ENCODE results near the gene AURKAIP1.
"Not testable (repeated sequence)": the region's sequence is repeated elsewhere in the genome, so short reads cannot be mapped to it uniquely, and the experiment has no call there.

The AURKAIP1 gene

DNA sequence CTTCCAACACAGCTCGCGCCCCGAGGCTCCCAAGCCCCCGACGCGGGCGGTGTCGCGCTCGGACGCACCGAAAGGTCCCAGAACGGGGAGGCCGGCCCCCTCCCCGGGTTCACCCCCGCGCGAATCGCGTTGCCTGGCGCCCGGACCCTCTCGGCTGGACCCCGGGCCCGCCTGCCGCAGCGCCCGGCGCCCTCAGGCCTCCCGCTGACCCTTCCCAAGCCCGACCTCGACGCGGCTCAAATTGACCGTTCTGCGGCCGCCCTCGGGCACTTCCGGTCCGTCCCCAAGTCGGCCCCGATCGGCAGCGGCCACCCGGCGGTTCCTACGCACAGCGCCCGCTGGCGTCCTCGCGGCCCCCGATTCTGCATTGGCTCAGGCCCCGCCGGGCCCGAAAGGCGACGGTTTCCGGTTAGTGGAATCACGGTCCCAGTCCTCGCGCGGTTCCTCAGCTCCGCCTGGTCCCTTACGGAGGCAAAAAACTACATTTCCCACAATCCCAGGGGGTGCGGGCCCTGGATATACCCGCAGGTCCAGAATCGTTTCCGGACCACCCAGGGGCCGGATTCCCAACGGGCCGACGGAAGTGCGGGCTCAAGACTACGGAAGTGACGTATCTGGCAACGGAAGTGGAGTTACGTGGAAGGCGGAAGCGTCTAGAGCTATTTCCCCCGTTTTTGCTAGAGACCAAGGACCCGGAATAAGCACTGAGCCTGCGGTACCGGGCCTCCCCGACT is at the start of gene AURKAIP1:
TSS of gene AURKAIP1 (minus strand) at position 279 of the 734 bp plus-strand sequence. CDS start 451 bp downstream, outside the sequence.
- DNase-seq, result peak; percentile 97

DNA sequence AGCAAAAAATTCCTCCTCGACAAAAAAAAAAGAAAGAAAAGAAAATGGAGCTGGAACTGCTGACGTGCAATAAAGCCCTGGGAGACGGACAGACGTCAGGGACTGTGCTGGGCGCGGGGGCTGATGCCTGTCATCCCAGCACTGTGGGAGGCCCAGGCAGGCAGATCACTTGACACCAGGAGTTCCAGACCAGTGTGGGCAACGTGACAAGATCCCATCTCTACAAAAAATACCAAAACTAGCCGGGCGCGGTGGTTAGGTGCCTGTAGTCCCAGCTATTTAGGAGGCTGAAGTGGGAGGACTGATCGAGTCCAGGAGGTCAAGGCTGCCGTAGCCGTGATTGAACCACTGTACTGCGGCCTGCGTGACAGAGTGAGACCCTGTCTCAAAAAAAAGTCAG is 49.7 kb upstream of the AURKAIP1 start:
- DNase-seq, result no peak

DNA sequence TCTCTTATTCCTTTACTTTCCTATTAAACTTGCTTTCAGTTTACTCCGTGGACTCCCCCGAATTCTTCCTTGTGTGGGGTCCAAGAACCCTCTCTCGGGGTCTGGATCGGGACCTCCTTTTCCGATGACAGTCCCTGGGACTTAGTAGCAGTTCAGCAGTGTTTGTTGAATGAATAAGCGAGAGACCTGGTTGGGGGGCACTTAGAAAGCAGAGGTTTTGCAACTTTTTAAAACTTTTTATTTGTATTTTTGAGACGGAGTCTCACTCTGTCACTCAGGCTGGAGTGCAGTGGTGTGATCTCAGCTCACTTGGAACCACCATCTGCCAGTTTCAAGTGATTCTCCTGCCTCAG is 48.2 kb upstream of the AURKAIP1 start:
- DNase-seq, result no peak

DNA sequence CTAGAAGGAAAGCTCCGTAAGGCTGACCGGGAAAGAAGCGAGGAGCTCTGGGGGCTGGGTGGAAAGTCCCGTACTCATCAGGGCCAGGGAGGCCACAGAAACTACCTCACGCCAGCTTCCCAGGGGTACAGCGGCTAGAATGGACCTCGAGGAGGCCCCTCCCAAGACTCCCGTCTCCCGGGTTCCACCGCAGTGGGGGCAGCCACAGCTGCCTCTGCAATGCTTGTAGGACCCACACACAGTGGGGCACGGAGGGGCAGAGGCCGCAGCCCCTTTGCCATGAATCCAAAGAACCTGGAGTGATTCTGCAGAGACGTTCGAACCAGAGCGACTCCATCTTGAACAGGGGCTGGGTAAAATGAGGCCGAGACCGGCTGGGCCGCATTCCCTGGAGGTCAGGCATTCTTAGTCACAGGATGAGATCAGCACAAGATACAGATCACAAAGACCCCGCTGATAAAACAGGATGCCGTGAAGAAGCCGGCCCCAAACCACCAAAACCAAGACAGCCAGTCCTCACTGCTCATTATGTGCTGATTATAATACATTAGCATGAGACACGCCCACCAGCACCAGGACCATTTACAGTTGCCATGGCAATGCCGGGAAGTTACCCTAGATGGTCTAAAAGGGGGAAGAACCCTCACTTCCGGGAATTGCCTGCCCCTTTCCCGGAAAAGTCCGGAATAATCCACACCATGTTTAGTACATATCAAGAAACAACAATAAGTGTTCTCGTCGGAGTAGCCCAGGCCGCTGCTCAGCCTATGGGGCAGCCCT is 47.6 kb upstream of the AURKAIP1 start:
- no peak for DNase-seq

DNA sequence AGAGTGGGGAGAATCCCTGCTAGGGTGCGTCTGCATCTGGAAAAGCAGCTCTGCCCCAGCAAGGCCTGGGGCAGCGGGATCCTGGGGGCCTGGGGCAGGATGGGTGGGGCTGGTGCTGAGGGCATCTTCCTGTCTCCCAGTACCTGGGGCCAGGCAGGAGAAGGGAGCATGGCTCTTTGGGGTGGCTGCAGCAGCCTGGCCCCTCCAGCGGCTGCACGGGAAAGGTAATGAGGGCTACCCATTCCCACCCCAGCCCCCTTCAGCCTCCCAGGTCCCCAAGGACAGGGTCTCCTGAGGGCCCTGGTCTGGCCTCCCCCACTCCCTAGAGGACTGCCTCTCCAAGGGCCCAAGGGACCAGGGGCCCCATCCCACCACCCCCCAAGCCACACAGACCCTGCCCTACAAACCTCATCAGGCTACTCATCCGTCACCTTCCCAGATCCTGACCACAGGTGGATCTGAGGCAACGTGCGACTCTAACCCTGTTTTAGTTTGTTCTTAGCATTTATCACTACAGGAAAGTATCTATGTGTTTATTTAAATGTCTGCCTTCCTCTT is 47.0 kb upstream of the AURKAIP1 start:
- DNase-seq, result no peak

DNA sequence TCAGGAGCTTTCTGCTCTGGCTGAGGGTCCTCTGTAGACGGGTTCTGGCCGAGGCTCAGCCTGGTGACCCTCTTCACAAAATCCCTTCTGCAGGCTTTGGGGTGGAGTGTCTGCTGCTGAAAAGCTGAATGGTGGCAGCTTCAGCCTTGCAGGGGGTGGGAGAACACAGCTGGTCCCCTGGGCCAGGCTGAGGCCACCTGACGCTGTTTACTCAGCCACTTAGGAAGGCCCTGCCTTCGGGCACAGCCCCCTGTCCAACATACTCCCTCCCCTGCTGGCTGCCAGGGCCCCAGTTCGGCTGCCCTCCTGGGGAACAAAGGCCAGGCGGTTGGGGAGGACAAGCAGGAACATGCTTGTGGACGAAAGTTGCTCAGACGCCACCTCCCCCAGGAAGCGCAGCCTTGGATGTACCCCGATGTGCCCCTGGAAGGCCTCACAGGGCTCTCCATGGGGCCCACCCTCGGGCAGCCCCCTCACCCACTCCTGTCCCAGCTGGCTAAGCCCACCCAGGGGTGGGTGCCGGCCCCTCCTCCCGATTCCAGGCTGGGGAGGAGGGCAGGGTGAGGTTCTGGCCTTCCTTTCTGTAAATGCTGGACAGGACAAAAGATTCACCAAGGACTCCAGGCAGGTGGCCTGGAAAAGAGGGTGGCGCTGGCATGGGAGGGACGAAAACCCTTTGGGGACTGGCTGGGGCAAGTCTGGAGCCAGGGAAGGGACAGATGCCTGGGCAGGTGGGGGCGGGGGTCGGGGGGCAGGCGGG is 46.3 kb upstream of the AURKAIP1 start, which contains the start of gene ANKRD65:
TSS of gene ANKRD65 (minus strand) at position 130 of the 760 bp plus-strand sequence. CDS start 271 bp downstream, outside the sequence.
- peak; percentile 39 for DNase-seq

DNA sequence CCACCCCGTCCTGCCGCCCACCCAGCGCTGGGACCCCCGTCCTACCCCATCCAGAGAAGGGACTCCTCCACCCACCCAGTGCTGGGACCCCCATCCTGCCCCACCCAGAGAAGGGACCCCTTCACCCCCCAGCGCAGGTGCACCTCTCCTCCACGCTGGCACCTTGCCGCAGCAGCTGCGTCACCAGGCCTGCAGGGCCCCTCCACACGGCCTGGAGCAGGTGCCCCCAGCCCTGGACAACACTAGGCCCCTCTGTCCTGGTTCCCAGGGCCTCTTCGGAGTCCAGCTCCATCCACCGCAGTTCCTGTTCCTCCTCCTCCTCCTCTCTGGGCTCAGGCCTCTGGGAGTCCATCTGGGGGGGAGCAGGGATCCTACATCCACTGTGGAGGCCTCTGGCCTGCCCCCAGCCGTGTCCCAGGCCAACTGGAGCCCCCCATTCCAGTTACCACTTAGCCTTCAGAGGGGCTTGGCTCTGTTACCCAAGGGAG is 45.7 kb upstream of the AURKAIP1 start:
- no peak for DNase-seq

DNA sequence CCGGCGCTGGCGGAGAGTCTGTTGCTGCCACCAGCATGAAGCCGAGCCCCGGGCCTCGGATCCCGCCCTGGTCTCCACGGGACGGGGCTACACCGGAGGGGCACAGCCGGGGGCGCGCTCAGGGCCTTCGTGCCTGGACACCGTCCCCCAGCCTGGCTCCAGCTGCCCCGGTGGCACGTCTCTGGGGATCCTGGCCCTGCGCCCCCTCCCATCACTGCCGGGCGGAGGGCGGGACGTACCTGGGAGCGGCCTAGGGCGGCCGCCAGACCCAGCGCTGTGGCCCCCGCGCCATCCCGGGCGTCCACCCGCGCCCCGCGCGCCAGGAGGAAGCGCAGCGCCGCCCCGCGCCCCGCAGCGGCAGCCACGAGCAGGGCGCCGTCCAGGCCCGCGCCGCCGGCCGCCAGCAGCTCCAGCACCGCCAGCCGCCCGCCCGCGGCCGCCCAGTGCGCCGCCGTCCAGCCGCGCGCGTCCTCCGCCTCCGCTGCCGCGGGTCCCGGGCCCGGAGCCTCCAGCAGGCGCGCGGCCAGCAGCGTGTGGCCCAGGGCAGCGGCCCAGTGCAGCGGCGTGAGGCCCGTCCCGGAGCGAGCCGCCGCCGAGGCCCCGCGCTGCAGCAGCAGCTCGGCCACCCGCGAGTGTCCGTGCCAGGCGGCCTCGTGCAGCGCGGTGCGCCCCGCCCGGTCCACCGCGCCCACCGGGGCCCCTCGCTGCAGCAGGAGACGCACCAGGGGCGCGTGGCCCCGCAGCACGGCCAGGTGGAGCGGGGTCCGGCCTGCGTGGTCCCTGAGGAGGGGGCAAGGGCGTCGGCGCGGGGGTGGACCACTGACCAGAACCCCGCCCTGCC is 45.0 kb upstream of the AURKAIP1 start:
- DNase-seq, result no peak

DNA sequence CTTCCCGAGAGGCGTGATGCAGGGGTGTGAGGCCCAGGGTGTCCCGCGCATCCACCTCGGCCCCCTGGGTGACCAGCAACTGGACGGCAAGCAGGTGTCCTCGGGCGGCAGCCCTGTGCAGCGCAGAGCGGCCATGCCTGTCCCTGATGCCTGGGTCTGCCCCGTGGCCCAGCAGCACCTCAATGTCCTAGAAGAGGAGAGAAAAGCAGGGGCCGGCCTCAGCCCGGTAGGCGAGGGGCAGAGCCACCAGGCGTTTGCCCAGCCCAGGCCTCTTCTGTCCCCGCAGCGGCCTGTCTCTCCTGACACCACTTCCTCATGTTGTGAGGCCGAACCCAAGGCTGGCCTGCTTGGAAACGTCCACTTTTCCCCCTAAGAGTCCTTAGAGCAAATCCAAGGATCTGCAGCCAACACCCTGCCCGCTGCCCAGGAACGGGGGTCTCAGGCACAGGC is 44.4 kb upstream of the AURKAIP1 start:
- DNase-seq, result no peak

DNA sequence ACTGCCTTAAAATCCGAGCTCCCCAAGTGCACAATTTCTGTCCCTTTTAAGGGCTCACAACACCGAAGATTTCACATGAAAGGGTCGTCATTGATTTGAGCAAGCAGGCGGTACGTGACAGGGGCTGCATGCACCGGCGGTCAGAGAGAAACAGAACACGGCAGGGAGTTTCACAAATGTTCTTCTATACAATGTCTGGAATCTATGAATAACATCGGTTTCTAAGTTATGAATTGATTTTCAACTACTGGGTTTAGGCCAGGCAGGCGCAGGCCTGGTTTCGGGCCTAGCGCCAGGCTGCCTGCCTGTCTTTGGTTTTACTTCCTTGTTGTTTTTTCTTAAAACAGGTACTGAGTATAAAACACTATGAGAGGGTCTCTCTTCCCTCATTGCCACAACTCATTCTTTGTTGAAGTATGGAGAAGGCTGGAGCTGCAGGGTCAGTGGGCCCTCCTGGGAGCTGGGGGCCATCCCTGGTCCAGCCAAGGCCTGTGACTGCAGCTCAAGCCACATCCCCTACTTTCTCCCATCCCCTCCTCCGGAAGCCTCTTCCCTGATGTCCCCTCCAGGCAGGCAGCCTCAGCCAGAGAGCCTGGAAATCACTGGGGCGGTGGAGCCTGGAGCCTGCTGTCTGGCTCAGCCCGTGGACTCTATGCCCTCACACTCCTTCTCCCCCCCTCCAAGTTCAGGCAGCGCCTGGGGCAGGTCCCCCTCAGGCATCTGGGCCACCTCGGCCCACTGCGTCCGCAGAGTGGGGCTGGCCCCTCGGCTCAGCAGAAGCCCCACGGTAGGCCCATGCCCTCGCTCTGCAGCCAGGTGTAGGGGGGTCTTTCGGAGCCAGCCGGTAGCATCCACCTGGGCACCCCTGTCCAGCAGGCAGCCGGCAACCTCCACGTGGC is 43.7 kb upstream of the AURKAIP1 start:
- DNase-seq, result no peak

DNA sequence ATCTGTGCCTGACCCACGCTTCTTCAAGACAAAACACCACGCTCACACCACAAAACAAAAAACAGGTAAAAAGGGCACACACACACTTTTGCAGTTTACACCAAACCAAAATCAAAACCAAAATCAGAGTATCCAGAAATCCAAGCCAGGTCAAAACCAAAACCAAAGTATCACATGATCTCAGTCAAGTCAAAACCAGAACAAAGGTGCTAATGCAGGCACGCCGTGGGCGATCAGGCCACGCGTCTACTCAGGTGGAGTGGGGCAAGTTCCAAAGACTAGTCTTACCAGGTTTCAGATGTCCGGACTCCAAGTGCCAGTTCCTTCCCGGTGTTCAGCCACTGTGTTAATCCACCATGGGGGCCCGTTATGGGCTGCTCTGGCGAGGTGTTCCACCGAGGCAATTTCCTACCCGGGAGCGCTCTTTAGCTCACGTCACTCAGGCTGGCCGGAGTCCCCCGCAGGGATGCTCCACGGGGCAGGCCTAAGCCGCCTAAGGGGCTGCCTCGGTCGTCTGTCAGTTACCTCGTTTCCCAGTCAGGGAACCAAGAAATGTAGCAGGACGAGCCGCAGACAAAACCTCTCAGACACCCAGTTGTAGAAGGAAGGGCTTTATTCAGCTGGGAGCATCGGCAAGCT is 42.9 kb upstream of the AURKAIP1 start:
- not testable (repeated sequence) for DNase-seq

DNA sequence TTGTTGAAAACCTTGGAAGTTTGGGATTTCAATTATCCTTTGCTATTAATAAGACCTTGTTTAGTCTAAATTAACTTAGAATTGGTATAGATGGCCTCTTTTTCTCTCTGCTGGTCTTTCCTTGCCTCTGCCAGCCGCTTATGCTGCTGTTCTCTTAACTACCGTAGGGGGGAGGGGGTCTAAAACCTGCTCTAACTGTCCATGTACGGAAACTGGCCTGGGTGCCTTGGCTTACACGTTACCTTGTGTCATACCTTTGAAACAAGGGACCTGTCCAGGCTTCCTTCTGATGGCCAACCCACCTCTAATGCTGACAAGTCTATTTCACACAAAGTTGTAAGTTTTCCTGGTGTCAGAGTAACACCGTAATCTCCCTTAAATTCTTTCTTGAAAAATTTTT is 42.4 kb upstream of the AURKAIP1 start:
- not testable (repeated sequence) for DNase-seq

DNA sequence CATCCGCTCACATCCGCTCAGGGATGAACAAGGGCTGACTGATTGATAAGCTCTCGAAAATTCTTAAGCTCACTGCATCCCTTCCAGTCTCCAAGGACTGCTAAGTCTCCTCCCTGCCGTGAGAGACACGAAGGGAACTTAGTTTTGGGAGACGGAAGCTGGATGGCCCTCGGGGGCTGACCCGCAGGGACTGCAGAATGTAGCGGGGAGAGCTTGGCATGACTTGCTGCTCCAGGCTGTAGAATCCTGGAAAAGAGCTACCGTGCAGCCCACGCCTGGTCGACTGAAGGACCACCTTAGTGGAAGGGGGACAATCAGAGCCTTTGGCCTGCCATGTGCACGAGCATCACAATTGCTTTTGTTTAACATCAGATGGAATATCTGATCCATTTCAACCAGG is 40.7 kb upstream of the AURKAIP1 start:
- DNase-seq, result no peak

DNA sequence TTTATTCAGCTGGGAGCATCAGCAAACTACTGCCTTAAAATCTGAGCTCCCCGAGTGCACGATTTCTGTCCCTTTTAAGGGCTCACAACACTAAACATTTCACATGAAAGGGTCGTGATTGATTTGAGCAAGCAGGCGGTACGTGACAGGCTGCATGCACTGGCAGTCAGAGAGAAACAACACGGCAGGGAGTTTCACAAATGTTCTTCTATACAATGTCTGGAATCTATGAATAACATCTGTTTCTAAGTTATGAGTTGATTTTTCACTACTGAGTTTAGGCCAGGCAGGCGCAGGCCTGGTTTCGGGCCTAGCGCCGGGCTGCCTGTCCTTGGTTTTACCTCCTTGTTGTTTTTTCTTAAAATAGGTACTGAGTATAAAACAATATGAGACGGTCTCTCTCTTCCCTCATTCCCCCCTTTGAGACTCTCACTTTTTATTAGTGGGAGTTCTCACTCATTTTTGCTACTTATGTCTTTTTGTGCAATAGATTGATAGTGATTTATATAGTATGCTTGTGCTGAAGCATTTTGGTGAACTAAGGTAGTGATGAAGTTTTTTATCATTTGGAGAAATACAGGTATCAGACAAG is 37.4 kb upstream of the AURKAIP1 start:
- not testable (repeated sequence) for DNase-seq

DNA sequence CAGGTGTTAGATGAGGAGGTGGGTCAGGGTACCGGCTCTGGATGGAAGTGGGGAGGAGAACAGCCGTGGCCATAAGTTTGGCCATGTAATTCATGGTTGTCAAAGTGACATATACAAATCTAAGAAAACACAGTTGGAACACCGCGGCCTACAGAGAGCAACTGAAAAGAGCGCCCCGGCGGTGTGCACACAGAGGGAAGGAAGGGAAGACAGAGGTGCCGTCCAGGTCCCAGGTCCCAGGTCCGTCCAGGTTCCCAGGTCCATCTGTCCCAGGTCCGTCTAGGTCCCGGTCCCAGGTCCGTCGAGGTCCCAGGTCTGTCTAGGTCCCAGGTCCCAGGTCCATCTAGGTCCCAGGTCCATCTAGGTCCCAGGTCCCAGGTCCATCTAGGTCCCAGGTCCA is 36.6 kb upstream of the AURKAIP1 start:
- no peak for DNase-seq

DNA sequence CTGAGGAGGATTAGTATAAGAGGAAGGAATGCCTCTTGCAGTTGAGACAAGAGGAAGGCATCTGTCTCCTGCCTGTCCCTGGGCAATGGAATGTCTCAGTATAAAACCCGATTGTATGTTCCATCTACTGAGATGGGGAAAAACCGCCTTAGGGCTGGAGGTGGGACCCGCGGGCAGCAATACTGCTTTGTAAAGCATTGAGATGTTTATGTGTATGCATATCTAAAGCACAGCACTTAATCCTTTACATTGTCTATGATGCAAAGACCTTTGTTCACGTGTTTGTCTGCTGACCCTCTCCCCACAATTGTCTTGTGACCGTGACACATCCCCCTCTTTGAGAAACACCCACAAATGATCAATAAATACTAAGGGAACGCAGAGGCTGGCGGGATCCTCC is 35.2 kb upstream of the AURKAIP1 start:
- DNase-seq, result not testable (repeated sequence)

DNA sequence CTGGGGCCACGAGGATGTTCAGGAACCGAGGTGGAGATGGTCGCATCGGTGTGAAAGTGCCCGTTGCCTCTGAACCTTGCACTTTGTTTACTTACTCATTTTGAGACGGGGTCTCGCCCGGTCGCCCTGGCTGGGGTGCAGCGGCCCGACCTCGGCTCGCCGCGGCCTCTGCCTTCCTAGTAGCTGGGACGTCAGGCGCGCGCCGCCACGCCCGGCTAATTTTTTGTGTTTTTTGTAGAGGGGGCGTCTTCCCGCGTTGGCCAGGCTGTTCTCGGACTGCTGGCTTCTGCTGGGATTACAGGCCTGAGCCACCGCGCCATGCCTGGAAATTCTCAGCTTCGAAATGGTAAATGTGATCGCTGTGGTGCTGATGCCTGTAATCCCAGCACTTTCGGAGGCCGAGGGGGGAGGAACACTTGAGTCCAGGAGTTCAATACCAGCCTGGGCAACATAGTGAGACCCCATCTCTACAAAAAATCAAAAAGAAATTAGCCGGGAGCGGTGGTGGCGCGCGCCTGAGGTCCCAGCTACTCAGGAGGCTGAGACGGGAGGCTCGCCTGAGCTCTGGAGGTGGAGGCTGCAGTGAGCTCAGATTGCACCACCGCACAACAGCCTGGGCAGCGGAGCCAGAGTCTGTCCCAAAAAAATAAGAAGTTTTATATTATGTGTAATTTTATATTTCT is 32.8 kb upstream of the AURKAIP1 start:
- no peak for DNase-seq

DNA sequence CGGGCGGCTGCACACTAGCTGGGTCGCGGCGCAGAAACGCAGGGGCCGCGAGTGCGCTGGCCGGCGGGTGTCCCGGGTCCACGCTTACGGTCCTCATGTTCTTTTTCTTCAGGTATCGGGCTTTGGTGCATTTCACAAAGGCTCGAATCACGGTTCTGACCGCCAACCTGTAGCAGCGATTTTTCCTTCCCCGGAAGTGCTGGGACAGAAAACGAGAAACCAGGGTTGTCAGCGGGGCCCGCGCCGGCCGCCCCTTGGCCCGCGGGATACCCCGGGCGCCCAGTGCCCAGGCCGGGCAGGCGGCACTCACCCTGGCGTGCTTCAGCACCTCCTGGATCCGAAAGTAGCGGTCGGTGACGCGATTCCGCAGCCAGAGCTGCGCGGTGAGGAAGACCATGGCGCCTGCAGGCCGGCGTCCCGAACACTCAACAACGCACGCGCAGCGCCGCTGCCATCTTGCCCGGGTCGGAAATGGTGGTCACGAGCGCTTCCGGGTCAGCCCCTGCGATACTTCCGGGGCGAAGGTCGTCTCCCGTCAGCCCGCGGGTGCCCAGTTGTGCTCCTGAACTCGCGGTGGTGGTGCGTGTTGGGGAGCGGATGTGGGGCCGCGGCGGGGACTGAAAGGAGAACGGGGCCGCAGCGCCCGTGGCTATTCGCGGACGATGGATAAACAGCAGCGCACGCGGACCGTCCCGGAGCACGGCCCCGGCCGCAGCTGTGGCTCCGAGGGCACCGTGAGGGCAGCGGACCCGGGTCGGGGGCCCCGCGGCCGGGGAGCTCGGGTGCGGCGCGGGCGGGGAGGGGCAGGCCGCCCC is 32.0 kb upstream of the AURKAIP1 start, which contains the start of gene MRPL20:
TSS of gene MRPL20 (minus strand) at position 473 of the 815 bp plus-strand sequence. CDS start at position 397, 76 bp downstream.
- peak; percentile 53 for DNase-seq
